Activated T-cell treated with anti-CD3 and anti-CD28 coated beads for 48 hours (primary cell): Measurements from ENCODE around the gene NFE2L2.
"Not testable (repeated sequence)": the region's sequence is repeated elsewhere in the genome, so short reads cannot be mapped to it uniquely, and the experiment has no call there.

Experiments used
- DNase-seq: peaks from one replicate; pipeline ENCODE4 v3.0.0-alpha.2; 2020; ENCODE audit warnings: low read depth

Gene NFE2L2

DNA sequence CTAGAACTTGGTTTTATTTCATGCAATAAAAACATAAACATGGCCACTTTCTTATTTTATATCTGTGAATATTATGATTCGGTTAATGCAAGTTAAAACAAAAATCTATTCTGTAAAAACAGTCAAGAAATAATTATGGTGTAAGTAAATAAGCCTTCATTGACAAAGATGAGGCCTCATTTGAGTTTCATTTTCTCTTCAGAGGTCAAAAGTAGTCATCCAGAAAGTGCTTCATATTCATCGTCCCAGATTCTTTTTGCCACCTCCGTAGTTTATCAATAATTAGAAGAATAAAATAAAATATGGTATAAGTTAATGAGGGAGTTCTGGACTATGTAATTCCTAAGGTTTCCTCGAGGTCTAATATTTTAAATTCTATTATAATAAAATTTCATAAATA is 71.3 kb downstream of the NFE2L2 start:
- DNase-seq: no peak

DNA sequence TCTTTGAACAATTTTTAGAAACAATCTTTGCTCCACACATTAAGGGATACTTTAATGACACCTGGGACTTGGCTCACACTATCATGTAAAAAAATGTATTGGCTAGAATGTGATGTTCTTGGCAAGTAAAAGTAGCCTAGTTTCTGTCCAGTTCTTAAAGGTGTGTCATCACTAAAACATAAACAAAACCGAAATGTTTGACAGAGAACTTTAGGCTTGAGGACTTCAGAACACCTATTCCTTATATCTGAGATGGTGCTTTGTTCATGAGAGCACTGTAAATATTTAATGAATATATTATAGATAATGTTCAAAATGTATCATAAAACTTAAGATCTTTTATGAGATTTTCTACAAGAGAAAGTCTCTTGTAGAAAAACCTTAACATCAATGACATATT is 71.7 kb downstream of the NFE2L2 start:
- no peak for DNase-seq

DNA sequence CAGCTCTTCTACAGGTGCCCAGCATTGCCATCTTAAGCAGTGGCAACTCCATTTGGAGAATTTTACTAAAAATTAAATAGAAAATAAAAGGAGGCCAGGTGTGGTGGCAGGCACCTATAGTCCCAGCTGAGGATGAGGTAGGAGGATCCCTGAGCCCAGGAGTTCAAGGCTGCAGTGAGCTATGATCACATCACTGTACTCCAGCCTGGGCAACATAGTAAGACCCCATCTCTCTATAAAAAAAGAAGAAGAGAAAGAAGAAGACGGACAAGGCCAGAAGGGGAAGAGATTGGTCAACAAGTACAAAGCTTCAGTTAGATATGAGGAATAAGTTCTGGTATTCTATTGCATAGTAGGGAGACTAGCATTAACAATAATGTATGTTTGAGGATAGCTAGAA is 73.6 kb downstream of the NFE2L2 start:
- DNase-seq: no peak

DNA sequence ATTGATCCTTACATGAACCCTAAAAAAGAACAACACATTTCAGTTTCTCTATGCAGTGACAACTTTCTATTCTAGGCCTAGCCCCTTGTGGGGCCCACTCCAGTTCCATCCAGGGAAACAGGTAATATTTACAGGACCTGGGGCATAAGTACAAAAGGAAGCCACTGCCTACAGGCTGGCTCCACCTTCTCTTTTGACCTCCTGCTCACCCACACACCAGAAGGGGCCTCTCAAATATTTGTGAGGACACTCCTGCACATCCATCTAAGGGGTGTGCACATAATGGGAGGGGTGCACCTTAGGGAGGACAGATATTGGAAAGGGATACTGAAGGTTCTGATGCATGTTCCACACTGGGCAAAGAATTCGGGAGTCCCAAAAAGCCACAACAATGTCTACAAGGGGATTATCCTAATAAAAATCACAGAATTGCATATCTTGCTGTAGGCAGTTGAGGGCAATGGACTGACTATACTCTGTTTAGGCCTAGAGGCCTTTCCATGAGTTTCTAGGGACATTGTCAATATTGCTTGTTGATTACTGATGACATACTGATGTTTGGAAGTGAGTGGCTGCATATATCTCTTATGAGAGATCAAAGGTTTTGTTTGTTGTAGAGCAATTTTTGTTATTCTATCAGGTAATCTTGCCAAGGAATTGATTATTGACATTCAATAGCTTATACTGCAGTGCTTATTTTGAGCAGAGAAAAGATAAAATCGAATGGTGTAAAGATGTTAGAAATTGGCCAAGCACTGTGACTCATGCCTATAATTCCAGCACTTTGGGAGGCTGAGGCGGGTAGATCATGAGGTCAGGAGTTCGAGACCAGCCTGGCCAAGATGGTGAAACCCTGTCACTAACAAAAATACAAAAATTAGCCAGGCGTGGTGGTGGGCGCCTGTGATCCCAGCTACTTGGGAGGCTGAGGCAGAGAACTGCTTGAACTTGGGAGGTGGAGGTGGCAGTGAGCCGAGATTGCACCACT is 75.8 kb downstream of the NFE2L2 start:
- no peak for DNase-seq

DNA sequence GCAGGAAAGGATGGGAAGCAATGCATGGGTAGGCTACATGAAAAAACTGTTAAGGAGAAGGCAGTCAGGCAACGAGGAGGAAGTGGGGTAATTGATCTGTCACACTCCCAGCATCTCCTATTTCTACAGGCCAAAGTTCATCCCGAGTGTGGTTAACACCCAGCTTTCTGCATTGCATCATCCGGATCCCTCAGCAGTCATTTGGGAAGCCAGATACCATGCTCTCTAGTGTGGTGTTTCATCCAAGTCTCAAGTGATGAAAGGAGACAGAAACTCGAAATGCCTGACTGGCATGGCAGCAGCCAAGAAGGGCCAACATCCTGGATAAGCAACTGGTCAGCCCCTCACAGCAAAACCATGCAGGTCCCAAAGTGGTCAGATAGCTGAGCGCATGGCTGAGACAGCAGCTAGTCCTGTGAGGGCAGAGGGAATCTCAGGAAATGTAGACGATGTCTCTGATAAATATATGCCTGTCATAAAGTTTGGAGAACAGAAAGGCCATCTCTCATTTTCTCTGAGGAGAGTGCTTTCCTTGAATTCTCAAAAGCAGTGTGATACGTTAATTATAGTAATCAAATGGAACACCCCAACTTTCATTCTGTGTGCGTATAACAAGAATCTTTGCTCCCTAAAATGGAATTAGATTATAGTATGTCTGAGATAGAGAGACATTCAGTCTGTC is 76.8 kb downstream of the NFE2L2 start:
- no peak for DNase-seq

DNA sequence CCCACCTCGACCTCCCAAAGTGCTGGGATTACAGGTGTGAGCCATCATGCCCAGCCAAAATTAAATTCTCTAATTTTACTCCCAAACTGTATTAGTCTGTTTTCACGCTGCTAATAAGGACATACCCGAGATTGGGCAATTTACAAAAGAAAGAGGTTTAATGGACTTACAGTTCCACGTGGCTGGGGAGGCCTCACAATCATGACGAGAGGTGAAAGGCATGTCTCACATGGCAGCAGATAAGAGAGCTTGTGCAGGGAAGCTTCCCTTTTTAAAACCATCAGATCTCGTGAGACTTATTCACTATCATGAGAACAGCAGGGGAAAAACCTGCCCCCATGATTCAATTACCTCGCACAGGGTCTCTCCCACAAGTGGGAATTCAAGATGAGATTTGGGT is 78.5 kb downstream of the NFE2L2 start:
- DNase-seq: not testable (repeated sequence)

DNA sequence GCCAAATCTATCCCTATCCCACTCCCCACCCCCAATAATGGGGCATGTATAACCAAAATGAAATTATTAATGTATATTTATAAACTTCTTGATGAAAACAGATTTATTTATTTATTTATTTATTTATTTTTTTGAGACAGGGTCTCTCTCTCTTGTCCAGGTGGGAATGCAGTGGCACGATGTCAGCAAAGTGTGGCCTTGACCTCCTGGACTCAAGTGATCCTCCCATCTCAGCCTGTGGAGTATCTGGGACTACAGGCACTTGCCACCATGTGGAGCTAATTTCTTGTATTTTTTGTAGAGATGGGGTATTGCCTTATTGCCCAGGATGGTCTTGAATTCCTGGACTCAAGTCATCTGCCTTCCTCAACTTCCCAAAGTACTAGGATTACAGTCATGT is 79.9 kb downstream of the NFE2L2 start:
- DNase-seq: no peak

DNA sequence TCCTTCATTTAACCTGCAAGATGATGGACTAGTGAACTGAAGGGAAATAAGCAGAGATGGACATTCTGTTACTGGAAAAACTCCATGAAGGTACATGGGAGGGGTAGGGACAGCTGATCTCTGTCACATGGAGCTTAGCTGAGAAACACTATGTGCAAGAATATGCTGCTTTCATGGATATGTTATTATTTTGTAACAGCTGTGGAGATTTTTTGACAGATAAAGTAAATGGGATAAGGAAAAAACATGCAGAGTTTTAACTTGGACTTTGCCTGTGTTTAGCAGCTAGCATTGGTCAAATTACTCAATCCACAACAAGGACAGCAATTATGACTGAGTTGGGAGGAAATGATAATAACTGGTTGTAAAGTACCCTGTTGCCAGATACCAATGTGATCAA is 80.7 kb downstream of the NFE2L2 start:
- DNase-seq: no peak
